ENCODE measurements around the gene CCDC169. TPM values are rescaled to one million over a fixed set of nuclear protein-coding genes. Genes with fewer than 3 reads are reported as not detected.

Gene CCDC169
- total and polyA plus RNA-seq, 2 experiments from 2014 or later = 1.9 to 7.7 TPM

DNA sequence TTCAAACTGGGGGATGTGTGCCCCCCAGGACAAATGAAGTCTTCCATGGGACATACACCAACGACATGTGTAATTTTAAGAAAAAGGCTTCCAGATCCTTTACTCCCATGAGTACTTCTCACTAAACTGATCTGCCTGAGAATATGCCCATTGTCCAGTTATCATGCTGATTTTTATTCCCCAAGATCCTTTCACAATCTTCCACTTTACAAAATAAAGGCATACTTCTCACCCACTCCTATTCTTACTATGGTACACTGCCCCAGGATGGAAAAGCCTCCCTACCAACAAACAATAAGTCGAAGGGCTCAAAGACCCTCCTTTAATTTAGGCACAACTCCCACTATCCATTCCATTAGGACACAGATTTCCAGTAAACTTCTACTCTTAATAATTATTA is 45.1 kb upstream of the CCDC169 start:
- DNase-seq (ENCODE audit: low spot score) = no peak
- H3K4me3 ChIP-seq = no peak overlapping the region
- H2AFZ ChIP-seq = no peak overlapping the region
- no peak for TF ChIP-seq EZH2 (IDR thresholded peaks at IDR 0.05; ENCODE audit: borderline replicate concordance)
- no peak for TF ChIP-seq EZH2phosphoT487 (IDR thresholded peaks at IDR 0.05; ENCODE audit: low read depth, severe bottlenecking, unreplicated experiment)
- TF ChIP-seq CTCF (IDR thresholded peaks at IDR 0.05; ENCODE audit: poor library complexity) = no peak
- H3K4me1 ChIP-seq (ENCODE audit: insufficient read depth) = peaks cover 3% of the 10 kb centered on the region
- peak overlapping the region; percentile 83 for H3K4me2 ChIP-seq
- peaks cover 43% of the 10 kb centered on the region for H4K20me1 ChIP-seq (ENCODE audit: insufficient read depth, poor library complexity, severe bottlenecking)
- no peak overlapping the region for H3K27ac ChIP-seq
- H3K36me3 ChIP-seq (replicated peaks; ENCODE audit: insufficient read depth, low read depth) = no peaks in the 10 kb centered on the region
- no peaks in the 10 kb centered on the region for H3K9me2 ChIP-seq (replicated peaks; ENCODE audit: insufficient read depth)
- H3K27me3 ChIP-seq = no peaks in the 10 kb centered on the region
- H3K79me2 ChIP-seq = peaks cover 80% of the 10 kb centered on the region
- no peaks in the 10 kb centered on the region for H3K9me3 ChIP-seq (ENCODE audit: low read depth)
- WGBS (ENCODE audit: low lambda C conversion rate, missing lambda C conversion rate) = 95% methylated on average over 2 of the region's 2 CpGs

DNA sequence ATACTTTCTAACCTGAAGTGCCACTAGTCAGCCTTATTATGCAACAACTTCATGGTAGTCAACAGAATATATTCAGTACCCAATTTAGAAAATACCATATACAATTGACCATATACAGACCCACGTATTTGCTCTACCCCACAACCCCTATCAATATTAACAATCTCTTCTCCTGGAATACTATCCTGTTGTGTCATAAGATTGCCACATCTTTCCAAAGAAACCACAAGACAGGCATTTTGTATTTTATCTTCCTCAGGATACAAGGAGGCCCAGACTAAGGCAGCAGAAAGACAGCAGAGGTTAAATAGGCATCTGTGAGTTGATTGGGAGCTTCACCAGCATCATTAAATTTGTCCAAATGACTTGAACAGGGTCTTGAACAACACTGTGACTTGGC is 44.1 kb upstream of the CCDC169 start:
- Histone ChIP-seq H3K4me2 (peak overlapping the region; percentile 25), H3K27ac (no peak overlapping the region), H3K27me3 (no peaks in the 10 kb centered on the region), H3K79me2 (peaks cover 86% of the 10 kb centered on the region), H3K9me2 (replicated peaks; ENCODE audit: insufficient read depth) (no peaks in the 10 kb centered on the region), H3K9me3 (ENCODE audit: low read depth) (no peaks in the 10 kb centered on the region), H3K4me3 (no peak overlapping the region), H2AFZ (no peak overlapping the region), H4K20me1 (ENCODE audit: insufficient read depth, poor library complexity, severe bottlenecking) (peaks cover 53% of the 10 kb centered on the region), H3K4me1 (ENCODE audit: insufficient read depth) (peaks cover 3% of the 10 kb centered on the region), H3K36me3 (replicated peaks; ENCODE audit: insufficient read depth, low read depth) (no peaks in the 10 kb centered on the region)
- TF ChIP-seq EZH2phosphoT487 (IDR thresholded peaks at IDR 0.05; ENCODE audit: low read depth, severe bottlenecking, unreplicated experiment) (no peak), CTCF (IDR thresholded peaks at IDR 0.05; ENCODE audit: poor library complexity) (no peak), EZH2 (IDR thresholded peaks at IDR 0.05; ENCODE audit: borderline replicate concordance) (no peak)
- no peak for DNase-seq (ENCODE audit: low spot score)
- WGBS (ENCODE audit: low lambda C conversion rate, missing lambda C conversion rate) = 64% methylated on average over 1 of the region's 1 CpG

- no peak for TF ChIP-seq EZH2 (IDR thresholded peaks at IDR 0.05; ENCODE audit: borderline replicate concordance)
- no peak for TF ChIP-seq EZH2phosphoT487 (IDR thresholded peaks at IDR 0.05; ENCODE audit: low read depth, severe bottlenecking, unreplicated experiment)
- TF ChIP-seq CTCF (IDR thresholded peaks at IDR 0.05; ENCODE audit: poor library complexity) = no peak
- Histone ChIP-seq H4K20me1 (ENCODE audit: insufficient read depth, poor library complexity, severe bottlenecking) (peaks cover 71% of the 10 kb centered on the region), H3K4me2 (no peak overlapping the region), H3K4me3 (no peak overlapping the region), H3K27ac (no peak overlapping the region), H3K9me3 (ENCODE audit: low read depth) (no peaks in the 10 kb centered on the region), H3K36me3 (replicated peaks; ENCODE audit: insufficient read depth, low read depth) (no peaks in the 10 kb centered on the region), H3K9me2 (replicated peaks; ENCODE audit: insufficient read depth) (no peaks in the 10 kb centered on the region), H3K4me1 (ENCODE audit: insufficient read depth) (peaks cover 3% of the 10 kb centered on the region), H3K27me3 (no peaks in the 10 kb centered on the region), H3K79me2 (peaks cover 100% of the 10 kb centered on the region), H2AFZ (no peak overlapping the region)
- DNase-seq (ENCODE audit: low spot score) = no peak
- 93% methylated on average over 4 of the region's 4 CpGs for WGBS (ENCODE audit: low lambda C conversion rate, missing lambda C conversion rate)
These were observed 42.1 kb upstream of the CCDC169 start for GRCh38 chr13:36339600-36340155.

Data from hepatocyte (in vitro differentiated cells).